HCT116 (cell line): ENCODE measurements around the gene MRAS. TPM values are rescaled to one million over a fixed set of nuclear protein-coding genes. Genes with fewer than 3 reads are reported as not detected.

Source experiments
- ATAC-seq: fragments of 200-7000 bp; cut with Tn5 transposase; 2 replicates; pipeline ENCODE4 v1.9.1; 2020; ENCODE audit warnings: mild to moderate bottlenecking, moderate library complexity
- BruUV-seq: library from RNA; stranded (reverse); fragments of 400-500 nt; replicated peaks from 2 replicates; lab custom pipeline; 2021; lab: Mats Ljungman, UMichigan
- CTCF ChIA-PET: fragments of 300-600 bp; sonication (Branson Sonifier 250); formaldehyde crosslinking; loops from one replicate; lab custom pipeline; 2021; ENCODE audit warnings: antibody characterized with exemption; lab: Charles Lee
- POLR2A ChIA-PET: fragments of 300-600, 350-600 bp; sonication (Branson Sonifier 250); formaldehyde crosslinking; loops from one replicate; lab custom pipeline; 2021; ENCODE audit warnings: antibody characterized with exemption; lab: Charles Lee
- RAD21 ChIA-PET, 2 experiments: fragments of 300-600 bp; sonication (Branson Sonifier 250); formaldehyde crosslinking; loops; one replicate each; lab custom pipeline; 2023; ENCODE audit warnings: low total read pairs in 2 of 2; ENCODE audit not compliant: uncharacterized antibody in 2 of 2, unreplicated experiment in 2 of 2, low non-redundant PET in 1 of 2; lab: Charles Lee
- DNase-seq: peaks from one replicate; pipeline ENCODE4 v3.0.0-alpha.2; 2010; ENCODE audit warnings: low read depth, low spot score
- H2AFZ ChIP-seq: fragments of 200-600 bp; shearing (Covaris generic), sonication (generic); 2 replicates; pipeline ENCODE4 v1.6.1; 2017; ENCODE audit warnings: low read depth, mixed run types, mixed read lengths, antibody characterized with exemption, low read length; ENCODE audit not compliant: poor library complexity, severe bottlenecking
- H3K27ac ChIP-seq: 2 replicates; pipeline ENCODE4 v1.5.1; 2012; ENCODE audit warnings: low read depth, low read length
- H3K27me3 ChIP-seq: fragments of 200-600 bp; sonication (generic); 2 replicates; pipeline ENCODE4 v1.6.1; 2016; ENCODE audit warnings: mixed run types, low read length, mixed read lengths; ENCODE audit not compliant: insufficient read depth
- H3K36me3 ChIP-seq, 2 experiments: fragments of 200-500 bp in 1 of 2; fragments of 200-600 bp in 1 of 2; sonication (Bioruptor generic) in 1 of 2; sonication (generic) in 1 of 2; 2 replicates each; pipeline versions ENCODE4 v1.5.1 to v1.6.1; 2014 to 2016; ENCODE audit warnings: low read length in 2 of 2, inconsistent platforms in 1 of 2, mixed read lengths in 1 of 2, mixed run types in 1 of 2; ENCODE audit not compliant: insufficient read depth in 2 of 2, control insufficient read depth in 1 of 2
- H3K4me1 ChIP-seq, 2 experiments: fragments of 200-600 bp in 1 of 2; sonication (generic) in 1 of 2; 2 replicates each; pipeline versions ENCODE4 v1.5.1 to v1.6.1; 2012 to 2017; ENCODE audit warnings: low read length in 2 of 2, inconsistent platforms in 1 of 2, mild to moderate bottlenecking in 1 of 2, mixed read lengths in 1 of 2, mixed run types in 1 of 2, moderate library complexity in 1 of 2; ENCODE audit not compliant: insufficient read depth in 2 of 2, control insufficient read depth in 1 of 2
- H3K4me2 ChIP-seq: fragments of 200-600 bp; sonication (generic); 2 replicates; pipeline ENCODE4 v1.6.1; 2017; ENCODE audit warnings: mixed run types, low read length, mixed read lengths
- H3K4me3 ChIP-seq, 2 experiments: fragments of 200-600 bp in 1 of 2; sonication (generic) in 1 of 2; replicated peaks in 1 of 2; 2 replicates each; pipeline ENCODE4 v1.5.1; 2011 to 2016; ENCODE audit warnings: low read length in 2 of 2, control low read depth in 1 of 2, low read depth in 1 of 2, mild to moderate bottlenecking in 1 of 2, mixed read lengths in 1 of 2, mixed run types in 1 of 2
- H3K79me2 ChIP-seq: fragments of 200-600 bp; sonication (generic); 2 replicates; pipeline ENCODE4 v1.6.1; 2017; ENCODE audit warnings: mild to moderate bottlenecking, mixed run types, low read length, moderate library complexity, mixed read lengths; ENCODE audit not compliant: insufficient read depth
- H3K9ac ChIP-seq: fragments of 200-600 bp; sonication (generic); 2 replicates; pipeline ENCODE4 v1.6.1; 2016; ENCODE audit warnings: low read length, mixed read lengths
- H3K9me2 ChIP-seq: fragments of 200-600 bp; sonication (generic), shearing (Covaris generic); 2 replicates; pipeline ENCODE4 v1.6.1; 2017; ENCODE audit warnings: mixed run types, mild to moderate bottlenecking, moderate library complexity; ENCODE audit not compliant: insufficient read depth
- H3K9me3 ChIP-seq, 2 experiments: fragments of 200-500 bp in 1 of 2; fragments of 200-600 bp in 1 of 2; sonication (Bioruptor generic) in 1 of 2; sonication (generic) in 1 of 2; 2 replicates each; pipeline ENCODE4 v1.6.1; 2014 to 2017; ENCODE audit warnings: low read length in 2 of 2, mixed read lengths in 2 of 2, inconsistent platforms in 1 of 2, low read depth in 1 of 2, mild to moderate bottlenecking in 1 of 2, mixed run types in 1 of 2, moderate library complexity in 1 of 2; ENCODE audit not compliant: control insufficient read depth in 1 of 2, insufficient read depth in 1 of 2
- H4K20me1 ChIP-seq: fragments of 200-600 bp; sonication (generic), shearing (Covaris generic); 2 replicates; pipeline ENCODE4 v1.6.1; 2017; ENCODE audit warnings: mixed run types, mild to moderate bottlenecking, moderate library complexity; ENCODE audit not compliant: insufficient read depth
- CEBPB ChIP-seq: IDR thresholded peaks from 2 replicates; pipeline ENCODE4 v1.6.1; 2012; ENCODE audit warnings: low read depth
- intact Hi-C: fragments of 100-400 bp; cut with micrococcal nuclease; formaldehyde crosslinking; loops from 2 replicates; pipeline ENCODE4 v1.10.0; 2022
- total RNA-seq: library from RNA; stranded (reverse); gene quantifications from one replicate; pipeline ENCODE4 v1.2.1, GENCODE V29; 2021; ENCODE audit not compliant: unreplicated experiment
- TF ChIP-seq, protein P1 (sequence below): IDR thresholded peaks from 2 replicates; pipeline ENCODE4 v1.6.1; 2012; ENCODE audit warnings: low read depth

The MRAS gene
- total RNA-seq, 1 experiment from 2014 or later: 13.5 TPM

DNA sequence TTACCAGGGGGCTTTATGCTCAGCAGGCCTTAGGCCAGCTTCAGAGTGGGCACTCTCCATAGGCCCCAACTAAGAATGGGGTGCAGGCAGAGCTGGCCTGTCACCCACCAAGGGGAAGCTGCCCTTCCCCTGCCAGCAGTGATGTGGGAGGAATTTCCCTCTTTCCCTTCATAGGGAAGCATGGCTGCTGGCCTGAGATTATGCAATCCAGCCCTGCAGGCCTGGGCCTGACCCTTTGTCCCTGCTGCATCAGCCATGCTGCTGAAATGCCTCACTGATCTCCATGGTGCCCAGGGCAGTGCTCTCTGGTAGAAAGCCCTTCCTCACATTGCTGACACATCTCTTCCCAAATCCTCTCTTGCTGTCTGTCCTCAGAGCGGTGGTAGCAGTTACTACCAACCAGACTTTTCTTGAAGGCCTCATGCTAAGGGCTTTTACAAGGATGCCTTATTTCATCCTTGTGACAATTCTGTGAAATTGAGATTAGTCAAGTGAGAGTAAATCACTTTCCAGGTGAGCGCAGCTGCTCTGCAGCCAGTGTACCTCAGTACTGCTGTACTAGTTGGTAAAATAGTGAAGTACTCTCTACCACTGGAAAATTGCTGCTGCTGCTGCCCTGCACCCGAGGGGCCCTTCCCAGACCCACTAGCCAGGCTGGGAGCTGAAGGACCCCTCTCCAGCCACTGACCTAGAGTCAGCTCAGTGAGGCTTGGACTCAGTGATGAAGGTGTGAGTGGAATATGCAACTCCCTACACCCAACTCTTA is 33.8 kb downstream of the MRAS start:
- no peaks in the 10 kb centered on the region; a peak in 1 of 4 replicates for H3K4me1 ChIP-seq
- ChIA-PET CTCF (no interaction called here), RAD21 (no interaction called here), POLR2A (no interaction called here)
- H3K79me2 ChIP-seq: no peaks in the 10 kb centered on the region
- H3K9me3 ChIP-seq: no peaks in the 10 kb centered on the region
- TF ChIP-seq, protein P1, sequence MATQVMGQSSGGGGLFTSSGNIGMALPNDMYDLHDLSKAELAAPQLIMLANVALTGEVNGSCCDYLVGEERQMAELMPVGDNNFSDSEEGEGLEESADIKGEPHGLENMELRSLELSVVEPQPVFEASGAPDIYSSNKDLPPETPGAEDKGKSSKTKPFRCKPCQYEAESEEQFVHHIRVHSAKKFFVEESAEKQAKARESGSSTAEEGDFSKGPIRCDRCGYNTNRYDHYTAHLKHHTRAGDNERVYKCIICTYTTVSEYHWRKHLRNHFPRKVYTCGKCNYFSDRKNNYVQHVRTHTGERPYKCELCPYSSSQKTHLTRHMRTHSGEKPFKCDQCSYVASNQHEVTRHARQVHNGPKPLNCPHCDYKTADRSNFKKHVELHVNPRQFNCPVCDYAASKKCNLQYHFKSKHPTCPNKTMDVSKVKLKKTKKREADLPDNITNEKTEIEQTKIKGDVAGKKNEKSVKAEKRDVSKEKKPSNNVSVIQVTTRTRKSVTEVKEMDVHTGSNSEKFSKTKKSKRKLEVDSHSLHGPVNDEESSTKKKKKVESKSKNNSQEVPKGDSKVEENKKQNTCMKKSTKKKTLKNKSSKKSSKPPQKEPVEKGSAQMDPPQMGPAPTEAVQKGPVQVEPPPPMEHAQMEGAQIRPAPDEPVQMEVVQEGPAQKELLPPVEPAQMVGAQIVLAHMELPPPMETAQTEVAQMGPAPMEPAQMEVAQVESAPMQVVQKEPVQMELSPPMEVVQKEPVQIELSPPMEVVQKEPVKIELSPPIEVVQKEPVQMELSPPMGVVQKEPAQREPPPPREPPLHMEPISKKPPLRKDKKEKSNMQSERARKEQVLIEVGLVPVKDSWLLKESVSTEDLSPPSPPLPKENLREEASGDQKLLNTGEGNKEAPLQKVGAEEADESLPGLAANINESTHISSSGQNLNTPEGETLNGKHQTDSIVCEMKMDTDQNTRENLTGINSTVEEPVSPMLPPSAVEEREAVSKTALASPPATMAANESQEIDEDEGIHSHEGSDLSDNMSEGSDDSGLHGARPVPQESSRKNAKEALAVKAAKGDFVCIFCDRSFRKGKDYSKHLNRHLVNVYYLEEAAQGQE: no peak
- TF ChIP-seq CEBPB: peak; percentile 42; the same call in 1 of the 2 replicates
- H3K27ac ChIP-seq: no peak overlapping the region
- no peak overlapping the region for H2AFZ ChIP-seq
- no peak for ATAC-seq
- H3K9ac ChIP-seq: no peak overlapping the region
- BruUV-seq: no TSS peak
- H3K36me3 ChIP-seq: no peaks in the 10 kb centered on the region
- intact Hi-C loops: no loop called here
- H3K9me2 ChIP-seq: no peaks in the 10 kb centered on the region
- no peak overlapping the region for H3K4me2 ChIP-seq
- H4K20me1 ChIP-seq: no peaks in the 10 kb centered on the region
- H3K4me3 ChIP-seq: no peak overlapping the region
- no peaks in the 10 kb centered on the region for H3K27me3 ChIP-seq
- no peak for DNase-seq
